ENCODE results near the gene HERPUD1. TPM values are rescaled to one million over a fixed set of nuclear protein-coding genes. Genes with fewer than 3 reads are reported as not detected.

HERPUD1 gene
- total and polyA plus RNA-seq, 9 of the 15 experiments (the other 6 are each of a cell fraction or from before 2014, with no cell fraction given): 14.2 to 60.7 (median 37.4) TPM

GRCh38 chr16:56960681-56961281, 28.8 kb downstream of the HERPUD1 start:
- no peaks in the 10 kb centered on the region for H3K9me1 ChIP-seq (ENCODE audit: control insufficient read depth, insufficient read depth, low read length)
- no peaks in the 10 kb centered on the region for H3K36me3 ChIP-seq (ENCODE audit: control insufficient read depth, insufficient read depth, low read length)
- H2AFZ ChIP-seq (ENCODE audit: low read depth, low read length): no peak overlapping the region
- H3K79me2 ChIP-seq (ENCODE audit: control insufficient read depth, insufficient read depth, low read length): no peaks in the 10 kb centered on the region
- TF ChIP-seq NR2C2 (CRISPR knock-in tag; IDR thresholded peaks at IDR 0.05): no peak
- no peak for TF ChIP-seq NR2C2 (tag; IDR thresholded peaks at IDR 0.05)
- no peak for TF ChIP-seq NFRKB (IDR thresholded peaks at IDR 0.05; ENCODE audit: low read depth)
- no peak for TF ChIP-seq KLF13 (tag; IDR thresholded peaks at IDR 0.05; ENCODE audit: borderline replicate concordance, low read depth)
- TF ChIP-seq, protein P1, sequence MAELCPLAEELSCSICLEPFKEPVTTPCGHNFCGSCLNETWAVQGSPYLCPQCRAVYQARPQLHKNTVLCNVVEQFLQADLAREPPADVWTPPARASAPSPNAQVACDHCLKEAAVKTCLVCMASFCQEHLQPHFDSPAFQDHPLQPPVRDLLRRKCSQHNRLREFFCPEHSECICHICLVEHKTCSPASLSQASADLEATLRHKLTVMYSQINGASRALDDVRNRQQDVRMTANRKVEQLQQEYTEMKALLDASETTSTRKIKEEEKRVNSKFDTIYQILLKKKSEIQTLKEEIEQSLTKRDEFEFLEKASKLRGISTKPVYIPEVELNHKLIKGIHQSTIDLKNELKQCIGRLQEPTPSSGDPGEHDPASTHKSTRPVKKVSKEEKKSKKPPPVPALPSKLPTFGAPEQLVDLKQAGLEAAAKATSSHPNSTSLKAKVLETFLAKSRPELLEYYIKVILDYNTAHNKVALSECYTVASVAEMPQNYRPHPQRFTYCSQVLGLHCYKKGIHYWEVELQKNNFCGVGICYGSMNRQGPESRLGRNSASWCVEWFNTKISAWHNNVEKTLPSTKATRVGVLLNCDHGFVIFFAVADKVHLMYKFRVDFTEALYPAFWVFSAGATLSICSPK (IDR thresholded peaks at IDR 0.05; ENCODE audit: borderline replicate concordance): no peak
- TF ChIP-seq GTF2F1 (IDR thresholded peaks at IDR 0.05; ENCODE audit: low read depth, low read length): no peak
- no peak for TF ChIP-seq RBFOX2 (IDR thresholded peaks at IDR 0.05; ENCODE audit: low read depth, low read length)
- in situ Hi-C loops (cut with MboI): no loop called here
- H3K4me3 ChIP-seq: no peak overlapping the region
- WGBS (ENCODE audit: insufficient coverage, low coverage, missing lambda C conversion rate): 27% methylated on average over 12 of the region's 13 CpGs
- FAIRE-seq: no peak
- H3K4me2 ChIP-seq (ENCODE audit: insufficient read depth, low read length): no peak overlapping the region
- intact Hi-C loops (cut with micrococcal nuclease): loop anchor here (5.0 kb wide), 1 partner anchor 57 kb away; no protein-coding TSS in a partner anchor
- POLR2A ChIA-PET: interaction anchor here (0.9 to 1.9 kb wide), 3 partner anchors 11 to 19 kb away, joined by 3 to 7 read pairs (median 3); no protein-coding TSS in a partner anchor
- no peak for ATAC-seq
- DNase-seq (ENCODE audit: extremely low read depth in 1 of 4, low spot score in 3 of 4): no peak
- no peaks in the 10 kb centered on the region for H4K20me1 ChIP-seq (replicated peaks; ENCODE audit: control insufficient read depth, insufficient read depth, low read length)
- CTCF ChIA-PET (ENCODE audit: low intra/inter-chr PET ratio): interaction anchor here (0.6 kb wide), 1 partner anchor 711 kb away, joined by 3 read pairs; no protein-coding TSS in a partner anchor
- H3K9me3 ChIP-seq (replicated peaks; ENCODE audit: control insufficient read depth, insufficient read depth, low read depth, low read length): 0 out of 2 replicates have a peak, but pooled peaks cover 1% of the 10 kb centered on the region
- BruUV-seq (replicated peaks): no TSS peak
- peaks cover 17 to 28% of the 10 kb centered on the region in 2 experiments; a peak in 4 of 5 replicates for H3K27me3 ChIP-seq (ENCODE audit: control insufficient read depth in 2 of 2, insufficient read depth in 2 of 2, low read length in 2 of 2)
- H3K4me1 ChIP-seq (replicated peaks in 1 of 2; ENCODE audit: control insufficient read depth in 2 of 2, insufficient read depth in 2 of 2, low read length in 2 of 2): peaks cover 4 to 22% of the 10 kb centered on the region in 2 experiments; a peak in 4 of 5 replicates
- H3K9ac ChIP-seq (ENCODE audit: insufficient read depth in 1 of 2, low read depth in 2 of 2, low read length in 2 of 2): 0 out of 4 replicates have a peak overlapping the region, but pooled peaks of 1 of the 2 experiments have one; percentile 21
- no peak overlapping the region for H3K27ac ChIP-seq (ENCODE audit: extremely low read depth, low read depth, low read length)
